GM19023 (cell line): ENCODE data around the gene RAB11FIP3.

Experiments used
- ATAC-seq: cut with Tn5 transposase; IDR thresholded peaks from one replicate; pipeline ENCODE4 v1.9.1; 2021; ENCODE audit warnings: mild to moderate bottlenecking, moderate library complexity; ENCODE audit not compliant: unreplicated experiment

The RAB11FIP3 gene

DNA sequence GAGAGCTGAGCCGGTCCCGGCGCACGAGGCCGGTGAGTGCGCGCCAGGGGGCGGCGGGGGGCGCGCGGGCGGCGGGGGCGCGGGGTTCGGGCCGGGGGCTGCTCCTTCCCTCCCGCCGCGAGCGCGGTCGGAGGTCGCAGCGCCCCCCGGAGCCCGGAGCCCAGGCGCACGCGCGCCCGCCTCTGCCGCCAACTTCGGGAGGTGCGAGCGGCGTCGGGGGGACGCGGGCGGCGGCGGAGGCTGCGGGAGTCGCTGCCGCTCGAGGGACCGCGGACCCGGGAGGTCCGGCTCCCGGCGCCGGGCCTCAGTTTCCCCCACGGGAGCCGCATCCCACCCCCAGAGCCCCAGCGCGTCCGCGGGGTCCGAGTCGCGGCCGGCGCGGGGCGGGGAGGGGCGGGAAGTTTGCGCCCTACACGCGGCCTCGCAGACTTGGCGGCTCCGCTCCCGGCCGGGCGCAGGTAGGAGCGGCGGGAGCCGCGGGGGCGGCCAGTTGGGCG is 134.8 kb downstream of the RAB11FIP3 start, which contains the start of gene PRR35:
Gene PRR35, plus strand, starts transcription at position 191 of the 497 bp plus-strand sequence. CDS start 2,901 bp downstream, outside the sequence.
- no peak for ATAC-seq

DNA sequence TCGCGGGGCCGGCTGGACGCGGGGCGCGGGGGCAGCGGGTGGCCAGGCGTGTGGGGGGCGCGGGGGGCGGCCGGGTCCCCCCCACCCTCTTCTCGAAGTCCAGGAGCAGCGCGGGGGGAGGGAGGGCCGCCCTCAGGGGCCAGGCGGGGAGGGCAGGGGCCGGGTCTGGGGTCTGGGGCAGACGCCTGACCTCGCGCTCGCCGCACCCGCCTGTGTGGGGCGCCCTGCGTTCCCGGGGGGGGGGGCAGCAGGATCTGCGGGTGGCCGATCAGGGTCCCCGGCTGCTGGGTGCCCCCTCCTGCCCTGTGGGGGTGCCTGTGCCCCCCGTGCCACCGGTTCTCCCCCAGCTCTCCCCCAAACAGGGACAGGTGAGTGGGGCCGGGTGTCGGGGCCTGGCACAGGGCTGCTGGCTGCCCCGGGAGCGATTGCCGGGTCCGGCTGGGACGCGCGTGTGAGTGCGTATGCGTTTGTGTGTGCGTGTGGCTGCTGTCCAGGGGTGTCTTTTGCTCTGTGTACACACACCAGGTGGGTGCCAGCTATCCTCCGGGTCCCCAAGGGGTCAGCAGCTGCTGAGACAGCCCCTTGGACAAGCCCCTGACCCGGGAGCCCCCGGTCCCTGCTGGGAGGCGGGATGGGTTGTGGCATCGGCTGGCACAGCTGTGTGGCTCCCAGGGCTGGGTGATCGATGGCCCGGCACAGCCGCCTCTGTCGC is 135.4 kb downstream of the RAB11FIP3 start:
- ATAC-seq = no peak

DNA sequence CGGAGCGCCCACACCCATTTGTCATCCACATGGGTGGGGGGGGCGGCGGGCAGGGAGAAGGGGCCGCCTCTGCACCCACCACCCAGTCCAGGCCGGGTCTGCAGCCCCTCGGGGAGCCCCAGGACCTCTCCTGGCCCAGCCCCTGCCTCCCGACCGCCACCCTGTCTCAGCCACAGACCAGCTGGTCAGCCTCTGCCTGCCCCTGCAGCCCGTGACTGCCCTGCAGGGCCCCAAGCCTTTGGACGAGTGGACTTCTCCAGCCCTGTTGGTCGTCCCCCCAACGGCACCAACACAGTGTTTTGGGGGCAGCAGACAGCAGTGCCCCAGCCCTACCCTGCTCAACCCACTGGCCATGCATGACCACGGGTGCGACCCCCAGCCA is 136.0 kb downstream of the RAB11FIP3 start:
- ATAC-seq = no peak

DNA sequence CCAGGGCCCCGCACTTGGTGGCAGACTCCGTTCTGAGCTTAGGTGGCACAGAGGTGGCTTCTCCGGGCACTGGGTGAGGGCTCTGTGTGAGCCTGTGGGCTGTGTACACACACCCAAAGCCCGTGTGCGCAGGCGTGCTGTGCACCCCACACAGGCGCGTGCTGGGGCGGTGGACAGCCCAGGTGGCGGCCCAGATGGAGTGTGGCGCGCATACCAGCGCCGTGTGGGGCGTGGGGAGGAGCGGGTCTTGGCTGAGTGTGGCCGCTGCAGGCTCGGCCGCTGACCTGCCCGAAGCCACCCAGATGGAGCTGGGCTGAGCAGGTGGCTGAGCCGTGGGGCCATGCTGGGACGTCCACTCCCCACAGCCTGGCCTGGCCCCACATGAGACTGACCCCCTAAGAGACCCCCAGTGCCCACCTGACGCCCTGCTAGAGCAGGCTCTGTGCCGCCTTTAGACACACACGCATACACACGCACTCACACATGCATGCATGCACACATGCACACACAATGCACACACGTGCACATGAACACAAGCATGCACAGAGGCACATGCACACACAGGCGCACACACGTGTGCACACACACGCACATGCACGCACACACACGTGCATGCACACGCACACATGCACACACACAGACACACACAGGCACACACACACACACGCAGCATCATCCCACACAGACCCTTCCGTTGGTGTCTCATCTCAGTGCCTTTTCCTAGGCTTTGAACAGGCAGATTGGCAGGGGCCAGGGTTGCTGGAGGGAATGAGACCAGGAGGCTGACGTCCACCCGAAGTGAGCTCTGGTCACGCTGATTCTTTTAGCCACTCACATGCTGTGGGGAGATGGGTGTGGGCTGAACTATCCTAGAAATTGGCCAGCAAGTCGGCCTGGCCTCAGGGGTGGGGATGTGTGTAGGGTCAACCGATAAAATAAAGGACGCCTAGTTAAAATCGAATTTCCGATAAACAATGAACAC is 136.8 kb downstream of the RAB11FIP3 start:
- ATAC-seq = no peak

DNA sequence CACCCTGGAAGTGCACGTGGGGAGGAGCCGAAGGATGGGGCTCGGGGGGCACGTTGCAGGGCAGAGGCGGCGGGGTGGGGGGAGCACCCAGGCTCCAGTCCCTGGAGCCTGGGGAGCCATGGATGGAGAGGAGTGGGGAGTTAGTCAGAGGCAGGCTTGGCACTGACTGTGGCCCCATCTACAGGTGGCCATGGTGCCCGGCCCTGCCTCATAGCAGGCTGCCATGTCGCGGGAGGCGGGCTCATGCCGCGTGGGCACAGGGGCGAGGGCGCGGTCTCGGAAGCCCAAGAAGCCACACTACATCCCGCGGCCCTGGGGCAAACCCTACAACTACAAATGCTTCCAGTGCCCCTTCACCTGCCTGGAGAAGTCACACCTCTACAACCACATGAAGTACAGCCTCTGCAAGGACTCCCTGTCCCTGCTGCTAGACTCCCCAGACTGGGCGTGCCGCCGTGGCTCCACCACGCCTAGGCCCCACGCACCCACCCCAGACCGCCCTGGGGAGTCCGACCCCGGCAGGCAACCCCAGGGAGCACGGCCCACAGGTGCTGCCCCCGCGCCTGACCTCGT is 137.7 kb downstream of the RAB11FIP3 start:
- no peak for ATAC-seq

- no peak for ATAC-seq
Measured at GRCh38 chr16:564690-565418, 139.4 kb downstream of the RAB11FIP3 start.

- ATAC-seq = no peak
Measured at GRCh38 chr16:565419-566330, 140.2 kb downstream of the RAB11FIP3 start.

GRCh38 chr16:566475-567372 is 141.3 kb downstream of the RAB11FIP3 start, which contains the start of gene NHLRC4:
Gene NHLRC4 (plus strand): TSS chr16:567005. CDS start chr16:568048, 1,043 bp downstream.
- ATAC-seq = peak; percentile 51

GRCh38 chr16:567373-568256 is 142.2 kb downstream of the RAB11FIP3 start:
- no peak for ATAC-seq

DNA sequence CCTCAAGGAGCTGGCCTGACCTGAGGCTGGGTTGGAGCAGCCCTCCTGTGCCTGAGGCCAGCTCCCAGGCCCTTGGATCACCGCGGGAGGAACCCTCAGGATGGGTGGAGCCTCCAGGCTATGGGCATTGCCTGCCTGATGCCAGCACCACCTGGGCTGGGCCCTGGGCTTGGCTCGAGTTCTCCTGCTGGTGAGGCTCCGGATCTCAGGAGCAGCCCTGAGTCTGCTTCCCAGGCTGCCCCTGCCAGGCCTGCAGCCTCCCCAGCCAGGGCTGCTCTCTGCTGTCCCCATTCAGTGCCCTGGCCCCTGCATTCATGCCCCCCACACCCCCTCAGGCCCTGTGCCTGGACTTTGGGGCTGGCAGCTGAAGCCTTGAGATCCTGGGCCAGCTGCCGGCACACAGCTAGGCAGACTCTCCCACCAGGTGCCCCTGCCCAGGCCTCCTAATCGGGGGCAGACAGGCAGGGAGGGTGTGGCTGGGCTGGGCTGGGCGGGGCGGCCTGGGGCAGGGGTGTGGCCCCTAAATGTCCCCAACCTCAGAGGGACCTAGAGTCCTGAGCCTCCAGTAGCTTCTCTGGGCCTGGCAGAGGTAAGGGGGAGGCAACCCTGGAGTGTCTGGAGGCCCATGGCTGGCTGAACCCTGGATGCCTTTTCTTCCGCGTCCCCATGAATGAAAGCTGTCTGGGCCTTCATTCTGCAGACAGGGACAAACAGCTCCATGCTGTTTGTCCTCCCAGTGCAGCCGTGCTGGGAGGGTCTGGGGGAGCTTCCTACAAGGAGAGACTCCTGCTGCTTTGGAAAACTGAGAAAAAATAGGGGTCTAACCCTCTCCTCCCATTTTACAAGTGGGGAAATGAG is 143.2 kb downstream of the RAB11FIP3 start:
- ATAC-seq = no peak

DNA sequence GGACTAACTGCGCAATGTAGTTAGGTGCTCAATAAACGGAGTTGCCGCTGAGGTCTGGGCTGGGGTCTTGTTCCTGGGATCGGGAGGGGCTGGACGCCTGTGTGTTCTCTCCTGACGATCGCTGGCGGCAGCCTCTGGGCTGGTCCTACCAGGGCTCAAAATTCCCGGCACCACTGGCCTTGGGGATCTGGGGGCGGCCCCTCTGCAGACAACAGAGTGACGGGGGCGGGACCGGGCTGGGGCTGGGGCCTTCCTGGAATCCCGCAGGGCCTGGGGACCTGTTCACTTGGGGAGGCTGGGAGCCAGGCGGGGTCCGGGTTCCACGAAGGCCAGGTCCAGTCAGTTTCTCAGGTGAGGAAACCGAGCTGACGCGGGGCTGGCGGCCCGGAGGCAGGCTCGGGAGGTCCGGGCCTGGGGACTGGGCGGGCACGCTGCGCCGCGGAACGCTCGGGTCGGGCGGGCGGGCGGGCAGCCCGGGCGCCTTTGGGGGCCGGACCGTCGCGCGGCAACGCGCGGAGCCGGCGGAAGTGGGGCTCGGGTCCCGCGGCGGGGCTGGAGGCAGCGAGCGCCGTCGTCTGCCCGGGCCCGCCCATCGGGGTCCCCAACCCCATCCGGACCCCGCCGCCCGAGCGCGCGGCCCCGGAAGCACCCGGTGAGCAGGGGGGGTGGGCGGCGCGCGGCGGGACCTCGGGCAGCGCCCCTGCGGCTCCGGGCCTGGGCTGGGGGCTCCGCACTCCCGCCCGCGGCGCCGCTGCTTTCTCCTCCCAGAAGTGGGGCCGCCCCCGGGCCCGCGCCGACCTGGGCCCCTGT is 144.2 kb downstream of the RAB11FIP3 start, which contains the start of gene PIGQ:
Gene PIGQ, plus strand, starts transcription at position 524 of the 810 bp plus-strand sequence. CDS start 4,107 bp downstream, outside the sequence.
- ATAC-seq = peak; percentile 48
